OCI-LY1 (cell line): Measurements from ENCODE around the gene MROH2A.
"Not testable (repeated sequence)": the region's sequence is repeated elsewhere in the genome, so short reads cannot be mapped to it uniquely, and the experiment has no call there.

Source experiments
- H2AFZ ChIP-seq: fragments of 200-600 bp; sonication (generic), shearing (Covaris generic); 2 replicates; pipeline ENCODE4 v1.6.0; 2014; ENCODE audit warnings: antibody characterized with exemption, mild to moderate bottlenecking, low read length
- H3F3A ChIP-seq: fragments of 200-600 bp; sonication (generic), shearing (Covaris generic); 2 replicates; pipeline ENCODE4 v1.6.0; 2014; ENCODE audit warnings: mild to moderate bottlenecking, antibody characterized with exemption, low read length, moderate library complexity; ENCODE audit not compliant: insufficient read depth
- H3K27ac ChIP-seq: fragments of 200-600 bp; sonication (generic); 2 replicates; pipeline ENCODE4 v1.5.1; 2014; ENCODE audit warnings: low read length, mixed run types, mild to moderate bottlenecking, low read depth; ENCODE audit not compliant: poor library complexity, severe bottlenecking
- H3K27me3 ChIP-seq: fragments of 200-600 bp; sonication (generic); 2 replicates; pipeline ENCODE4 v1.6.0; 2014; ENCODE audit warnings: antibody characterized with exemption, mild to moderate bottlenecking, low read length, moderate library complexity; ENCODE audit not compliant: insufficient read depth
- H3K36me3 ChIP-seq: fragments of 200-600 bp; sonication (generic); 2 replicates; pipeline ENCODE4 v1.6.1; 2014; ENCODE audit warnings: mild to moderate bottlenecking, antibody characterized with exemption, low read length, moderate library complexity, mixed read lengths; ENCODE audit not compliant: insufficient read depth
- H3K4me1 ChIP-seq: fragments of 200-600 bp; sonication (generic); 2 replicates; pipeline ENCODE4 v1.5.1; 2014; ENCODE audit warnings: mild to moderate bottlenecking, low read length, moderate library complexity; ENCODE audit not compliant: insufficient read depth, severe bottlenecking
- H3K4me2 ChIP-seq: fragments of 200-600 bp; sonication (generic), shearing (Covaris generic); 2 replicates; pipeline ENCODE4 v1.6.1; 2014; ENCODE audit warnings: low read length
- H3K4me3 ChIP-seq: fragments of 200-600 bp; sonication (generic); 2 replicates; pipeline ENCODE4 v1.5.1; 2014; ENCODE audit warnings: low read length, low read depth, mild to moderate bottlenecking, mixed read lengths; ENCODE audit not compliant: poor library complexity, severe bottlenecking
- H3K79me2 ChIP-seq: fragments of 200-600 bp; shearing (Covaris generic); 2 replicates; pipeline ENCODE4 v1.6.1; 2016; ENCODE audit warnings: mixed run types, low read length, mixed read lengths; ENCODE audit not compliant: insufficient read depth
- H3K9ac ChIP-seq: fragments of 200-600 bp; sonication (generic), shearing (Covaris generic); 2 replicates; pipeline ENCODE4 v1.6.1; 2014; ENCODE audit warnings: mild to moderate bottlenecking, low read length, mixed read lengths
- H3K9me2 ChIP-seq: fragments of 200-600 bp; sonication (generic), shearing (Covaris generic); 2 replicates; pipeline ENCODE4 v1.6.1; 2014; ENCODE audit warnings: low read depth, mild to moderate bottlenecking, low read length, mixed read lengths
- H3K9me3 ChIP-seq: fragments of 200-600 bp; shearing (Covaris generic); 2 replicates; pipeline ENCODE4 v1.6.1; 2014; ENCODE audit warnings: low read length, mixed read lengths
- H4K20me1 ChIP-seq: fragments of 200-600 bp; sonication (generic), shearing (Covaris generic); 2 replicates; pipeline ENCODE4 v1.6.0; 2016; ENCODE audit warnings: mild to moderate bottlenecking, low read length; ENCODE audit not compliant: insufficient read depth
- EZH2 ChIP-seq: fragments of 200-600 bp; sonication (generic), shearing (Covaris generic); IDR thresholded peaks from 2 replicates; pipeline ENCODE4 v1.8.0; 2017; ENCODE audit warnings: borderline replicate concordance, mixed run types, mild to moderate bottlenecking, antibody characterized with exemption, low read length, moderate library complexity, mixed read lengths
- TF ChIP-seq, protein P1 (sequence below): fragments of 200-600 bp; sonication (generic), shearing (Covaris generic); IDR thresholded peaks from 2 replicates; pipeline ENCODE4 v1.5.1; 2017; ENCODE audit warnings: mild to moderate bottlenecking, antibody characterized with exemption, low read length, moderate library complexity, mixed read lengths

Gene MROH2A, protein sequence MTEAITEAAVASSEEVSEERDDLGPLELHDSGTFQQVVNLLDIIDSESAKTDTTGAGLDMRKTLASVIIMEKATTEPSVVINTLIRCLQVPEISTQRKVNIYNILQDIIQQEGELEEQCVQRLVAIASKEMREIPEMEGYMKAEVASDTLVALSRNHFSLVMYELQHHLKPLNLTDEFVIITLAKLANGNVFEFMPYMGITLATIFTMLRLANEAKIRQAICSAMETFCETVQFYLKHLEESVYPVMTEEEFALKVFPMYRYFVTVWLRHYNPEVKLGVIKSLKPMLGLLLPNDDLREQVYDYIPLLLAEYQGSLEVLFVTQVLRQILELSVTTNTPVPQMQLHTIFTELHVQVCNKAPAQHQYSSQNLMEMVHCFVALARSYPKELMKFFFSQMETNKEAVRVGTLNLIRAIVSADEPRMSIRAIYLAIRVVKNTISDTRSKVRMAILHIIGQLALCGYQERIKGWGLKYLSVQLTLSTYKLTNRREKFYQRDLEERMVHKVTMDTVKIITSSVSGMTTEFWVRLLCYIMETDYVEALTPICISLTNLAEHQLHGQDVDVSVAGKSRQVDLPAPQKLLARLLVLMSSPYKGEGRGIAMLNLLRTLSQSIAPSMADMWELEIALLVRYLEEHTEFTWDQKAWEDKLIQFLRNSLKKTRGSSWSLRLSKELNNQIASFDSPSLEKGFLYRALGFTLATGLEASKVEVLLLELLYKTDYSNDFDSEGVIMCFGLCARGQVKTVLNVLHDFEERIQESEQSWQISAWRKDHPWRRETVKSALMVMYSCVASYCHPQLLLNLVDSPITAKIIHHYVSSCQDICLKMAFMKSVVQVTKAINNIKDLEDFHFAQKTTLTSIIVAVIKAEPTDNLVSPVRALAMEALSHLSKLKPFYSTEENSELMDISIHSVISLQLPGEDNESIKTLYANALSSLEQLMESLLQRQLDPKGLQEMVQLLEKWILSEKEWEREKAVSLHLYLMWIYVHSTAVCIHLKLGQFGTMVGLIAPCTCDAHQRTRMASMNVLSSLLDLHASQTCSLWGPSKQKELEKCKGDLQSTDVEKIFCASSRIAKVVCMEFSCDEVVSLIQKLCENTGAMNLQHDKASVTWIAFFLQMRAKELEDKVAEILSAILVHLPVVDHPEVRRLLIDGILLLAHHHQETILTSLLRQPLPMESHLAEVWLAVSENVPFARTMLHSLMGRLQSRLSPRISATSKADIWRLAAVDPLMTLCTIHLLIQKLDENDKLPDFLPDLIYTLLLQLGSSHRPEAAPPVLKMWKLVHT (N-terminal part only)

DNA sequence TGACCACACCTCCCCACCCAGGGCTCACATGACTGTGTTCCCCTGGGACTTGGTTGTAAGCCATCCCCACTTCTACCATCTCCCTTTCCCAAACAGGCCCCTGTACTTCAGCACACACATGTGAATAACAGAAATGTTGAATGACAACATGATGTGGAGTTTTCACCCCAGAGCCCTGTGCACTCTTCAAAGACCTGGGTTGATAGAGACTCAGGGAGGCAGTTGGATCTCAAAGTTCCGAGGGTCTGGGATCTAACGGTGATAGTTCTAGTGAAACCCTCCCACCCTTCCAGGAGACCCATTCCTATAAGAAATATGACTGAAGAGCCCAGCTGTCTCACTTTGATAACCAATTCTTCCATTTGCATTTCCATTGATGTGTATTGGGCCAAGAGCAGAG is at the start of gene MROH2A:
Gene MROH2A (plus strand): TSS at position 301 of the 400 bp plus-strand sequence. CDS start 1,029 bp downstream, outside the sequence.
- no peak within 1 kb of the TSS for H3K4me2 ChIP-seq

DNA sequence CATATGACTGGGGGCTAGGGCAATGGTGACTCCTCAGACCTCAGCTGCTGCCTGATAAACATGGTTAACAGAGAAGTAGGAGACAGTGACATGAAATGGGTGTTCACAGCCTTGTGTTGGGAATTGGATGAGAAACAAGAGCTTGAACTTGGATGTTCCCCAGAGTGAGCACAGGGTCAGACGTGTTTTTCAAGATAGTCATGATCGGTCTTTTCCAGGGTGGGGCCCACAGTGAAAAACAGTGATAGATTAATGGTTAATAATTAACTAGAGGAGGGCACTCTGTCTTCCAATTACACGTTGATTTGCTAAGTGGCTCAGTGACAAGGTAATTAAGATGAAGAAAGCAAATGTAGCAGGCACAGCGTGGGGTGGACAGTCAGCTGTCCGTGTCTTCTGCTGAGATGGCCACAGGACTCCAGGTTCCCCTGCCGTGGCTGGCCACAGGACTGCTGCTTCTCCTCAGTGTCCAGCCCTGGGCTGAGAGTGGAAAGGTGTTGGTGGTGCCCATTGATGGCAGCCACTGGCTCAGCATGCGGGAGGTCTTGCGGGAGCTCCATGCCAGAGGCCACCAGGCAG is 49.3 kb upstream of the MROH2A start, which contains the start of gene UGT1A3:
Gene UGT1A3 (plus strand): TSS at position 320 of the 579 bp plus-strand sequence. CDS start 85 bp downstream, at position 405.
- no peaks in the 10 kb centered on the region for H3K27me3 ChIP-seq
- no peaks in the 10 kb centered on the region for H3K36me3 ChIP-seq
- H3K79me2 ChIP-seq: no peaks in the 10 kb centered on the region
- H3F3A ChIP-seq: no peaks in the 10 kb centered on the region
- H3K9ac ChIP-seq: no peak within 1 kb of the TSS
- no peaks in the 10 kb centered on the region for H3K9me2 ChIP-seq
- no peak within 1 kb of the TSS for H3K27ac ChIP-seq
- no peaks in the 10 kb centered on the region for H3K4me1 ChIP-seq
- no peak for TF ChIP-seq EZH2
- TF ChIP-seq, protein P1, sequence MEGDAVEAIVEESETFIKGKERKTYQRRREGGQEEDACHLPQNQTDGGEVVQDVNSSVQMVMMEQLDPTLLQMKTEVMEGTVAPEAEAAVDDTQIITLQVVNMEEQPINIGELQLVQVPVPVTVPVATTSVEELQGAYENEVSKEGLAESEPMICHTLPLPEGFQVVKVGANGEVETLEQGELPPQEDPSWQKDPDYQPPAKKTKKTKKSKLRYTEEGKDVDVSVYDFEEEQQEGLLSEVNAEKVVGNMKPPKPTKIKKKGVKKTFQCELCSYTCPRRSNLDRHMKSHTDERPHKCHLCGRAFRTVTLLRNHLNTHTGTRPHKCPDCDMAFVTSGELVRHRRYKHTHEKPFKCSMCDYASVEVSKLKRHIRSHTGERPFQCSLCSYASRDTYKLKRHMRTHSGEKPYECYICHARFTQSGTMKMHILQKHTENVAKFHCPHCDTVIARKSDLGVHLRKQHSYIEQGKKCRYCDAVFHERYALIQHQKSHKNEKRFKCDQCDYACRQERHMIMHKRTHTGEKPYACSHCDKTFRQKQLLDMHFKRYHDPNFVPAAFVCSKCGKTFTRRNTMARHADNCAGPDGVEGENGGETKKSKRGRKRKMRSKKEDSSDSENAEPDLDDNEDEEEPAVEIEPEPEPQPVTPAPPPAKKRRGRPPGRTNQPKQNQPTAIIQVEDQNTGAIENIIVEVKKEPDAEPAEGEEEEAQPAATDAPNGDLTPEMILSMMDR: no peak
- no peak within 1 kb of the TSS for H3K4me3 ChIP-seq
- H2AFZ ChIP-seq: no peak within 1 kb of the TSS
- H4K20me1 ChIP-seq: no peaks in the 10 kb centered on the region
- H3K4me2 ChIP-seq: no peak within 1 kb of the TSS
- no peaks in the 10 kb centered on the region for H3K9me3 ChIP-seq

More for the DNA sequence above, at the start of gene MROH2A:
- Histone ChIP-seq H3K27ac (no peak within 1 kb of the TSS), H4K20me1 (no peaks in the 10 kb centered on the region), H2AFZ (no peak within 1 kb of the TSS), H3K36me3 (no peaks in the 10 kb centered on the region), H3K27me3 (peaks cover 4% of the 10 kb centered on the region; the same call in 1 of the 2 replicates), H3K9me2 (no peaks in the 10 kb centered on the region), H3K4me3 (no peak within 1 kb of the TSS), H3K9me3 (no peaks in the 10 kb centered on the region), H3K79me2 (no peaks in the 10 kb centered on the region), H3K9ac (no peak within 1 kb of the TSS), H3F3A (no peaks in the 10 kb centered on the region), H3K4me1 (no peaks in the 10 kb centered on the region)
- TF ChIP-seq, protein P1: no peak
- no peak for TF ChIP-seq EZH2

DNA sequence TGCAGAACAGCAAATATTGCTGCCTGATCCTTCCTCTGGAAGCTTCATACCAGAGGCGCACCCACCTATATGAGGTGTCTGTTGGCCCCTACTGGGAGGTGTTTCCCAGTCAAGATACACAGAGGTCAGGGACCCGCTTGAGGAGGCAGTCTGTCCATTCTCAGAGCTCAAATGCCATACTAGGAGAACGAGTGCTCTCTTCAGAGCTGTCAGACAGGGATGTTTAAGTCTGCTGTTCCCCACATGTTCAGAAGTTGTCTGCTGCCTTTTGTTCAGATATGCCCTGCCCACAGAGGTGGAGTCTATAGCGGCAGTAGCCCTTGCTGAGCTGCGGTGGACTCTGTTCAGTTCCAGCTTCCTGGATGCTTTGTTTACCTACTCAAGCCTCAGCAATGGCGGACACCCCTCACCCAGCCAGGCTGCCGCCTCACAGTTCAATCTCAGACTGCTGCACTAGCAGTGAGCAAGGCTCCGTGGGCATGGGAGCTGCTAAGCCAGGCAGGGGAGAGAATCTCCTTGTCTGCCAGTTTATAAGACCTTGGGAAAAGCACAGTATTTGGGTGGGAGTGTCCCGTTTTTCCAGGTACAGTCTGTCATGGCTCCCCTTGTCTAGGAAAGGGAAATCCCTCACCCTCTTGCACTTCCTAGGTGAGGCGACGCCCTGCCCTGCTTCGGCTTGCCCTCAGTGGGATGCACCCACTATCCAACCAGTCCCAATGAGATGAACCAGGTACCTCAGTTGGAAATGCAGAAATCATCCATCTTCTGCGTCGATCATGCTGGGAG is 41.1 kb upstream of the MROH2A start:
- H3K27ac ChIP-seq, H3K9me2 ChIP-seq: not testable (repeated sequence)

More for the DNA sequence above, 41.1 kb upstream of the MROH2A start:
- not testable (repeated sequence) for H3K4me3 ChIP-seq, H3K9me3 ChIP-seq, H3F3A ChIP-seq, H3K4me2 ChIP-seq, H3K79me2 ChIP-seq, H4K20me1 ChIP-seq, H3K9ac ChIP-seq, H3K4me1 ChIP-seq, H3K36me3 ChIP-seq, H3K27me3 ChIP-seq, H2AFZ ChIP-seq
